CD14-positive monocyte (primary cell): Measurements from ENCODE around the gene RRAGA. TPM values are rescaled to one million over a fixed set of nuclear protein-coding genes. Genes with fewer than 3 reads are reported as not detected.

ENCODE experiments used
- DNase-seq, 3 donors: peaks; one replicate each; pipeline ENCODE4 v3.0.0-alpha.2; 2011 to 2022
- H2AFZ ChIP-seq: 2 replicates; pipeline ENCODE4 v1.6.0; 2012; ENCODE audit warnings: mild to moderate bottlenecking, low read depth, low read length, inconsistent platforms; ENCODE audit not compliant: insufficient read depth, poor library complexity, severe bottlenecking
- H3K27ac ChIP-seq, 2 donors: 1 replicate in 1 of 2; 2 replicates in 1 of 2; pipeline ENCODE4 v1.5.1; 2012 to 2013; ENCODE audit warnings: low read length in 2 of 2, control low read depth in 1 of 2, inconsistent platforms in 1 of 2, low read depth in 1 of 2, mild to moderate bottlenecking in 1 of 2
- H3K27me3 ChIP-seq, 2 donors: one replicate each; pipeline versions ENCODE4 v1.6.0 to v1.6.1; 2011 to 2013; ENCODE audit warnings: low read length in 2 of 2; ENCODE audit not compliant: control insufficient read depth in 2 of 2, insufficient read depth in 2 of 2
- H3K36me3 ChIP-seq, 2 donors: replicated peaks in 1 of 2; 1 replicate in 1 of 2; 2 replicates in 1 of 2; pipeline versions ENCODE4 v1.5.1 to v1.6.1; 2012 to 2013; ENCODE audit warnings: low read length in 2 of 2, control low read depth in 1 of 2, inconsistent platforms in 1 of 2, mild to moderate bottlenecking in 1 of 2; ENCODE audit not compliant: insufficient read depth in 2 of 2, control insufficient read depth in 1 of 2
- H3K4me1 ChIP-seq, 2 donors: 1 replicate in 1 of 2; 2 replicates in 1 of 2; pipeline versions ENCODE4 v1.5.1 to v1.6.1; 2012 to 2013; ENCODE audit warnings: low read length in 2 of 2, control low read depth in 1 of 2, inconsistent platforms in 1 of 2, mild to moderate bottlenecking in 1 of 2, moderate library complexity in 1 of 2; ENCODE audit not compliant: insufficient read depth in 2 of 2, control insufficient read depth in 1 of 2
- H3K4me2 ChIP-seq: replicated peaks from 2 replicates; pipeline ENCODE3; 2012; ENCODE audit warnings: low read length, moderate library complexity, mild to moderate bottlenecking; ENCODE audit not compliant: poor library complexity, severe bottlenecking; ENCODE audit errors: extremely low read depth
- H3K4me3 ChIP-seq, 3 experiments: fragments of 200-600 bp in 1 of 3; sonication (generic) in 1 of 3; replicated peaks in 1 of 3; 1 replicate in 2 of 3; 2 replicates in 1 of 3; pipeline ENCODE4 v1.5.1; 2011 to 2013; ENCODE audit warnings: low read length in 3 of 3, mild to moderate bottlenecking in 3 of 3, control low read depth in 2 of 3, low read depth in 2 of 3, inconsistent platforms in 1 of 3, moderate library complexity in 1 of 3
- H3K79me2 ChIP-seq: 2 replicates; pipeline ENCODE4 v1.6.0; 2012; ENCODE audit warnings: mild to moderate bottlenecking, control low read depth, inconsistent platforms, low read length, moderate library complexity; ENCODE audit not compliant: insufficient read depth
- H3K9ac ChIP-seq: 2 replicates; pipeline ENCODE4 v1.6.0; 2017; ENCODE audit warnings: low read length, mild to moderate bottlenecking; ENCODE audit not compliant: insufficient read depth, poor library complexity, severe bottlenecking
- H3K9me3 ChIP-seq, 2 donors: replicated peaks in 1 of 2; 1 replicate in 1 of 2; 2 replicates in 1 of 2; pipeline versions ENCODE4 v1.5.1 to v1.6.1; 2012 to 2013; ENCODE audit warnings: low read length in 2 of 2, control low read depth in 1 of 2; ENCODE audit not compliant: control insufficient read depth in 1 of 2, insufficient read depth in 1 of 2
- H4K20me1 ChIP-seq: 2 replicates; pipeline ENCODE4 v1.6.0; 2012; ENCODE audit warnings: mild to moderate bottlenecking, low read length, control low read depth, moderate library complexity; ENCODE audit not compliant: insufficient read depth
- H3K27ac Mint-ChIP-seq, 7 donors: one replicate each; pipeline ENCODE4 v1.8.0; 2020; ENCODE audit warnings: mild to moderate bottlenecking in 7 of 7, mixed read lengths in 7 of 7, moderate library complexity in 6 of 7, inconsistent platforms in 2 of 7
- H3K27me3 Mint-ChIP-seq, 3 donors: one replicate each; pipeline ENCODE4 v1.8.0; 2021 to 2022; ENCODE audit warnings: low read depth in 3 of 3, mild to moderate bottlenecking in 3 of 3, mixed read lengths in 3 of 3, moderate library complexity in 3 of 3, inconsistent platforms in 1 of 3
- H3K36me3 Mint-ChIP-seq, 2 donors: one replicate each; pipeline ENCODE4 v1.8.0; 2020; ENCODE audit warnings: mixed read lengths in 2 of 2, inconsistent platforms in 1 of 2, mild to moderate bottlenecking in 1 of 2
- H3K4me1 Mint-ChIP-seq: one replicate; pipeline ENCODE4 v1.8.0; 2020; ENCODE audit warnings: mild to moderate bottlenecking, mixed read lengths
- H3K4me3 Mint-ChIP-seq, 2 donors: one replicate each; pipeline ENCODE4 v1.8.0; 2020; ENCODE audit warnings: mild to moderate bottlenecking in 2 of 2, mixed read lengths in 2 of 2, moderate library complexity in 1 of 2
- H3K9me3 Mint-ChIP-seq, 7 donors: one replicate each; pipeline ENCODE4 v1.8.0; 2020 to 2022; ENCODE audit warnings: mixed read lengths in 7 of 7, mild to moderate bottlenecking in 6 of 7, moderate library complexity in 6 of 7, inconsistent platforms in 2 of 7
- whole genome bisulfite sequencing: methylation state at CpG from one replicate; pipeline ENCODE4 v1.1.5; 2013; ENCODE audit warnings: missing lambda C conversion rate; ENCODE audit not compliant: insufficient coverage; 5-methylcytosine and 5-hydroxymethylcytosine counted together
- intact Hi-C, 2 donors: fragments of 100-400 bp; cut with micrococcal nuclease; formaldehyde crosslinking; loops; one replicate each; pipeline versions ENCODE4 v1.15.0 to v1.15.1; 2023
- polyA plus RNA-seq, 3 donors: library from polyadenylated mRNA; depleted of rRNA in 1 of 3; unstranded in 2 of 3; stranded (reverse) in 1 of 3; fragments of 300-500 nt in 2 of 3; fragments of >200 nt in 1 of 3; fragmentation: Illumina TruSeq in 2 of 3; gene quantifications; 1 replicate in 2 of 3; 2 replicates in 1 of 3; pipeline ENCODE4 v1.2.3, GENCODE V29; 2012 to 2021
- TF ChIP-seq, protein P1 (sequence below): fragments of 200-600 bp; IDR thresholded peaks from one replicate; pipeline ENCODE4 v1.8.0; 2022; ENCODE audit warnings: antibody characterized with exemption, mild to moderate bottlenecking

The RRAGA gene
- polyA plus RNA-seq, 3 donors: 21.5 to 115 (median 93.9) TPM

- H3K4me2 ChIP-seq: no peak overlapping the region
- H3K4me3 Mint-ChIP-seq: no peak overlapping the region
Observed at GRCh38 chr9:19032406-19032805, 16.8 kb upstream of the RRAGA start.

DNA sequence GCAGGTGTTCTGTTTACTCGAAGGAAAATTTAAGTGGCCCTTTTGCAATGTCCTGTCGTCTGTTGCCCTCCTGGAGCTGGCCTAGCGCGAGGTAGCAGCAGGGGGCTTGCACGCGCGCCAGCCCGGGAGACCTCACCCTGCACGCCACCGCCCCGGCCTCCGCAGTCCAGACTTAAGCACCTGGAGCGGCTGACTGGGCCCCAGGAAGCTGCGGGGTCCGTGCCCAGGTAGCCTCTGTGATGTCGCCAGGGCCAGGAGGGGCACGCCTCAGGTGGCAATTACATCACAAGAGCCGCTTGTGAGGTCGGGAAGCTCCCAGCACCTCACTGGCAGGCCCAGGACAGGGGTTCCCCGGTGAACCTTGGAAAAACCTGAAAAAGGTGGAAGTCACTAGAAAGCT is 16.2 kb upstream of the RRAGA start, which contains the start of gene SAXO1:
Gene SAXO1 (minus strand): TSS at position 195 of the 400 bp plus-strand sequence. CDS start 301 bp downstream, outside the sequence.
- Histone ChIP-seq H3K27me3 (no peaks in the 10 kb centered on the region), H3K4me2 (no peak within 1 kb of the TSS), H3K27ac (no peak within 1 kb of the TSS), H3K9ac (no peak within 1 kb of the TSS), H3K4me3 (no peak within 1 kb of the TSS), H3K9me3 (no peaks in the 10 kb centered on the region), H2AFZ (no peak within 1 kb of the TSS), H3K36me3 (no peaks in the 10 kb centered on the region), H3K79me2 (no peaks in the 10 kb centered on the region), H4K20me1 (no peaks in the 10 kb centered on the region), H3K4me1 (no peaks in the 10 kb centered on the region)
- intact Hi-C loops: no loop called here
- Mint-ChIP-seq H3K36me3 (no peaks in the 10 kb centered on the region), H3K9me3 (peaks cover 0 to 2% (median 0%) of the 10 kb centered on the region in 7 donors), H3K4me1 (no peaks in the 10 kb centered on the region), H3K4me3 (no peak within 1 kb of the TSS), H3K27me3 (peaks cover 0 to 3% (median 0%) of the 10 kb centered on the region in 3 donors), H3K27ac (no peak within 1 kb of the TSS)
- WGBS: 94% methylated on average over 20 of the region's 20 CpGs
- TF ChIP-seq, protein P1, sequence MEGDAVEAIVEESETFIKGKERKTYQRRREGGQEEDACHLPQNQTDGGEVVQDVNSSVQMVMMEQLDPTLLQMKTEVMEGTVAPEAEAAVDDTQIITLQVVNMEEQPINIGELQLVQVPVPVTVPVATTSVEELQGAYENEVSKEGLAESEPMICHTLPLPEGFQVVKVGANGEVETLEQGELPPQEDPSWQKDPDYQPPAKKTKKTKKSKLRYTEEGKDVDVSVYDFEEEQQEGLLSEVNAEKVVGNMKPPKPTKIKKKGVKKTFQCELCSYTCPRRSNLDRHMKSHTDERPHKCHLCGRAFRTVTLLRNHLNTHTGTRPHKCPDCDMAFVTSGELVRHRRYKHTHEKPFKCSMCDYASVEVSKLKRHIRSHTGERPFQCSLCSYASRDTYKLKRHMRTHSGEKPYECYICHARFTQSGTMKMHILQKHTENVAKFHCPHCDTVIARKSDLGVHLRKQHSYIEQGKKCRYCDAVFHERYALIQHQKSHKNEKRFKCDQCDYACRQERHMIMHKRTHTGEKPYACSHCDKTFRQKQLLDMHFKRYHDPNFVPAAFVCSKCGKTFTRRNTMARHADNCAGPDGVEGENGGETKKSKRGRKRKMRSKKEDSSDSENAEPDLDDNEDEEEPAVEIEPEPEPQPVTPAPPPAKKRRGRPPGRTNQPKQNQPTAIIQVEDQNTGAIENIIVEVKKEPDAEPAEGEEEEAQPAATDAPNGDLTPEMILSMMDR: no peak
- no peak for DNase-seq

More at GRCh38 chr9:19032406-19032805, 16.8 kb upstream of the RRAGA start:
- Histone ChIP-seq H3K4me1 (no peaks in the 10 kb centered on the region), H2AFZ (no peak overlapping the region), H3K79me2 (no peaks in the 10 kb centered on the region), H3K27ac (no peak overlapping the region), H3K9ac (no peak overlapping the region), H3K4me3 (no peak overlapping the region), H4K20me1 (no peaks in the 10 kb centered on the region), H3K27me3 (no peaks in the 10 kb centered on the region), H3K9me3 (no peaks in the 10 kb centered on the region), H3K36me3 (no peaks in the 10 kb centered on the region)
- intact Hi-C loops: no loop called here
- Mint-ChIP-seq H3K9me3 (peaks cover 0 to 2% (median 0%) of the 10 kb centered on the region in 7 donors), H3K27ac (no peak overlapping the region), H3K27me3 (peaks cover 0 to 3% (median 0%) of the 10 kb centered on the region in 3 donors), H3K4me1 (no peaks in the 10 kb centered on the region), H3K36me3 (no peaks in the 10 kb centered on the region)
- no peak for DNase-seq
- TF ChIP-seq, protein P1: no peak
- 91% methylated on average over 14 of the region's 14 CpGs for WGBS
